Stimulated activated effector memory CD8-positive, alpha-beta T cell treated with anti-CD3 and anti-CD28 coated beads, Interleukin-12 subunit alpha, Interleukin-12 subunit beta, amount 100 ng/mL, for 72 hours (primary cell): ENCODE results near the gene HSD17B14.

Experiments used
- ATAC-seq: fragments of 150-1000 bp; cut with Tn5 transposase; 2 replicates; pipeline ENCODE4 v1.10.0; 2021
- DNase-seq, 2 donors: peaks; one replicate each; pipeline ENCODE4 v3.0.0; 2021 to 2022; ENCODE audit warnings: low spot score in 2 of 2
- H3K27ac Mint-ChIP-seq: one replicate; pipeline ENCODE4 v1.8.0; 2022; ENCODE audit warnings: mild to moderate bottlenecking, mixed read lengths
- H3K36me3 Mint-ChIP-seq: one replicate; pipeline ENCODE4 v1.8.0; 2022; ENCODE audit warnings: mild to moderate bottlenecking, mixed read lengths
- H3K4me1 Mint-ChIP-seq: one replicate; pipeline ENCODE4 v1.8.0; 2022; ENCODE audit warnings: mixed read lengths
- H3K4me3 Mint-ChIP-seq: one replicate; pipeline ENCODE4 v1.8.0; 2022; ENCODE audit warnings: mild to moderate bottlenecking, mixed read lengths
- H3K9me3 Mint-ChIP-seq: one replicate; pipeline ENCODE4 v1.8.0; 2022; ENCODE audit warnings: mixed read lengths

The HSD17B14 gene

DNA sequence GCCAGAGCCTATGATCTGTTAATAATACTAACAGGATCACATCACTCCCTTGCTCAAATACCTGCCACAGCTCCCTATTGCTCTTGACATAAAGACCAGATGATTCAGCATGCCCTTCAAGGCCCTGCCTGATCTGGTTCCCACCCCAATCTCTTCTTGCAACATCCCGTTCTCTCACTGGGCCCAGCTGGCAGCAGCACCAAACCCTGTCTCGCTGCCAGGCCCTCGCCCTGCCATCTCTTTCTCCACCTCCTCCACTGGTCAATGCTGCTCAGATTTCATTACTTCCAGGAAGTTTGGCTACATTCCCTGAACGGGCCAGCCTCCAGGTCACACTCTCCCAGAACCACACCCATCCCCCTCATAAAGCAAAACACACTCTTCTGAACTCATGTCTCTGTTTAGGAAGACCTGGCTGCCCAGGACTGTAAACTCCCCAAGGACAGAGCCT lies 16.9 kb downstream of the HSD17B14 start:
- H3K36me3 Mint-ChIP-seq, result no peaks in the 10 kb centered on the region
- ATAC-seq, result no peak
- H3K4me3 Mint-ChIP-seq, result no peak overlapping the region
- no peaks in the 10 kb centered on the region for H3K9me3 Mint-ChIP-seq
- DNase-seq, result no peak
- peaks cover 8% of the 10 kb centered on the region for H3K4me1 Mint-ChIP-seq
- no peak overlapping the region for H3K27ac Mint-ChIP-seq

DNA sequence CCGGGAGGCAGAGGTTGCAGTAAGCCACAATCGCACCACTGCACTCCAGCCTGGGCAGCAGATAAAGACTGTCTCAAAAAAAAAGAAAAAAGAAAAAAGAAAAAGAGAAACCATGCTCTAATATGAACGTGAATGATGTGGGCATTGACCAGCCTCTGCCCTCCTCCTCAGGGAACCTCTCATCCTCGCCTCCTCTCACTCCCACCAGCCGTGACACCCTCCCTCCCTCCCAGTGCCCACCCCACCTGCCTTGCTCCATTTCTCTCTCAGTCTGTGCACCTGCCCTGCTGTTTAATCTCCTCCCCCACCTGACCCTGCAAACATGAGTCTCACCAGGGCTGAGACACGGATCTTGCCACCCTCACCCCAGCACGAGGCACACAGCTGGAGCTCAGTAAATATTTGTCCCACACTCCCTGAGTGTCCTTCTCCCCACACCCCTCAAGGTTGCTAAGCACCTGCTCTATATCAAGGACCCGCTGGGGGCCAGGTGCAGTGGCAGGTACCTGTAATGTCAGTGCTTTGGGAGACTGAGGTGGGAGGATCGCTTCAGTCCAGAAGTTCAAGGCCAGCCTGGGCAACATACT lies 18.0 kb downstream of the HSD17B14 start:
- Mint-ChIP-seq H3K4me1 (peaks cover 8% of the 10 kb centered on the region), H3K4me3 (no peak overlapping the region), H3K9me3 (no peaks in the 10 kb centered on the region), H3K36me3 (no peaks in the 10 kb centered on the region), H3K27ac (no peak overlapping the region)
- no peak for ATAC-seq
- no peak for DNase-seq

DNA sequence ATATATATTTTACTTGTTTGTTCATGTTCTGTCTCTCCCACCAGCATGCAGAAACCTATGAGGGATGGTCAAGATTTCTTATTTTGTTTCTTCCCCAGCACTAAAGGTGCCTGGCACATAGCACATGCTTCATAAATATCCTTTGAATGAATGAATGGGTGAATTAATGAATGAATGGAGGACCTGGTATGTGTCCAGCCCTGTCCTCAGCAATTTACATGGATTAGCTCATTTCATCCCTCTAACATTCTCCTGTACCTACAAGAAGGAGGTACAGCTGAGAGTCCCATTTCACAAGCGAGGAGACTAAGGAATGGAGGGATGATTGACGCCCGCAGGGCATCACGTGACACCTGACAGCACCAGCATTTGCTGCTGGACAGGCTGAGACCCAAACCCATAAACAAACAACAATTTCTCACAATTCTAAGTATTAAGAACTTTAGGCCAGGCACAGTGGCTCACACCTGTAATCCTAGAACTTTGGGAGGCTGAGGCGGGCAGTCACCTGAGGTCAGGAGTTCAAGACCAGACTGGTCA lies 18.6 kb downstream of the HSD17B14 start:
- Mint-ChIP-seq H3K4me3 (no peak overlapping the region), H3K36me3 (peaks cover 1% of the 10 kb centered on the region), H3K27ac (no peak overlapping the region), H3K4me1 (peaks cover 11% of the 10 kb centered on the region), H3K9me3 (no peaks in the 10 kb centered on the region)
- ATAC-seq (no peak), DNase-seq (no peak)

DNA sequence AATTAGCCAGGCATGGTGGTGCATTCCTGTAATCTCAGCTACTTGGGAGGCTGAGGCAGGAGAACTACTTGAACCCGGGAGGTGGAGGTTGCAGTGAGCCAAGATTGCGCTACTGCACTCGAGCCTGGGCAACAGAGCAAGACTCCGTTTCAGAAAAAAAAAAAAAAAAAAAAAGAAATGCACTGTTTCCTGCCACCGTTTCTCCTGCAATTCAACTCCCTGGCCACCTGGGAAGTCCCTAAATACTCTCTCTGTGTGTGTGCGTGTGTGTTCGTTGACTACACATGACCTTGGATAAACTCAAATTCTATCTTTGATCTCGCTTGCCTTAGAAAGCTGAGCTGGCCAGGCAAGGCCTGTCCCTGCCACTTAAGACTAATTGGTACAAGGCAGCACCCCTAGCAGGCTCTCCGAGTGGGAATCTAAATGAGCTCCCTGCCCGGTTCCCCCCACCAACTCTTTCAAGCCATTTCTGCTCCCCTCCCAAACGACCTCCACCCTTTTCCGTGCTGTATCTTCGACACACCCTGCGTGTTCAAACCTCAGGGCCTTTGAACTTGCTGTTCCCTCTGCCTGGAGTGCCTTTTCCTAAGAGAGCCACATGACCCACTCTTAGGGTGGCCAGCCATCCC lies 20.3 kb downstream of the HSD17B14 start:
- ATAC-seq (no peak), DNase-seq (no peak)
- H3K36me3 Mint-ChIP-seq, result peaks cover 5% of the 10 kb centered on the region
- peaks cover 18% of the 10 kb centered on the region for H3K4me1 Mint-ChIP-seq
- H3K9me3 Mint-ChIP-seq, result no peaks in the 10 kb centered on the region
- H3K27ac Mint-ChIP-seq, result no peak overlapping the region
- H3K4me3 Mint-ChIP-seq, result no peak overlapping the region

DNA sequence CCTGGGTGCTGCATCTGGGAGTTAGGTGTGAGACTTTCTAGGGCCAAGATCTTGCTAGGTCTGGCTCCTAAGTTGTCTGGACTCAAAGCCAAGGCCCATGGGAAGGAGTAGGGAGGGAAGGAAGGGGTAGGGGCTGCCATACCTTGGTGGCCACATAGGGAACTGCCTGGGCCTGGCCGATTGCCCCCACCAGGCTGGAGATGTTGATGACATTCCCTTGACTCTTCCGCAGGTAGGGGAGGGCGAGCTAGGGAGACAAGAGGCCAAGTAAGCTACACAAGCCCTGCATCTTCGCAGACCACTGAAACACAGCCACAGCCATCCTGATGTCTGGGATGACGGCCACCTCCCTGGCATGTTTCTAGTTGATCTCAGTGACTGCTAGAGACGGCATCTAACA lies 21.4 kb downstream of the HSD17B14 start:
- H3K4me1 Mint-ChIP-seq, result peaks cover 28% of the 10 kb centered on the region
- no peak overlapping the region for H3K27ac Mint-ChIP-seq
- H3K9me3 Mint-ChIP-seq, result no peaks in the 10 kb centered on the region
- peaks cover 5% of the 10 kb centered on the region for H3K36me3 Mint-ChIP-seq
- no peak overlapping the region for H3K4me3 Mint-ChIP-seq
- ATAC-seq (no peak), DNase-seq (no peak)

DNA sequence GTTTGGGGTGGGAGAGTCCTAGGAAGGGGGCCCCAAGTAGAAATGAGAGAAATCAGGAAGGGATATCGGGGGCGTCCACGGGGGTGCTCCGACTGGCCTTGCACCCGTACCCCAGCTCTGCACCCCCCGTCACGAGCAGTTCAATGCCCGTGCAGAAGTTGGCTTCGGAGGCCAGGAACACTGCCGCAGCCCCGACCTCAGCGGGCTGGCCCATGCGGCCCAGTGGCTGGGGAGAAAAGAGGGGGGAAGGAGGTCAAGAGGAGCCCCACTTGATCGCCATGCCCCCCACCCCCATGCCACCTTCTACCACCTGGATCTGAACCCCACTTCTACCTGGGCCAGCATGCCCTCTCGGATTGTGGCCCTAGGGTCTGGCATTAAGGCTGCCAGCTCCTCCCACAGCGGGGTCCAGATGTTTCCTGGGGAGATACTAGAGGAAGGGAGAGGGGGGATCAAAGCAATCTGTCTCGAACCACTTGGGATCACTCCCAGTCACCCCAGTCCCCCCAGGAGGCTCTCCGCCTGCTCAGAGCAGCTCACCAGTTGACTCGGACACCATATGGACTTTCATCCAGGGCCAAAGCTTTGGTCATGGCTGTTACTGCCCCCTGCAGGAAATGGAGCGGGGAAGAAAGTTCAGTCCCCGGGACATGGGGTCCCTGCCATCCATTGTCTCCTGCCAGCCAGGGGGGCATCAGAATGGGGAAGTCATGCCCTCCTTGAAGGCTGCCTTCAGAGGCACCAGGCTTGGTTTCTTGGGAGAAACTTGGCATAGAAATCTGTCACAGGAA lies 23.0 kb downstream of the HSD17B14 start:
- H3K4me1 Mint-ChIP-seq, result peaks cover 38% of the 10 kb centered on the region
- H3K9me3 Mint-ChIP-seq, result no peaks in the 10 kb centered on the region
- ATAC-seq (no peak), DNase-seq (no peak)
- peak overlapping the region; percentile 86 for H3K4me3 Mint-ChIP-seq
- peaks cover 7% of the 10 kb centered on the region for H3K36me3 Mint-ChIP-seq
- no peak overlapping the region for H3K27ac Mint-ChIP-seq

DNA sequence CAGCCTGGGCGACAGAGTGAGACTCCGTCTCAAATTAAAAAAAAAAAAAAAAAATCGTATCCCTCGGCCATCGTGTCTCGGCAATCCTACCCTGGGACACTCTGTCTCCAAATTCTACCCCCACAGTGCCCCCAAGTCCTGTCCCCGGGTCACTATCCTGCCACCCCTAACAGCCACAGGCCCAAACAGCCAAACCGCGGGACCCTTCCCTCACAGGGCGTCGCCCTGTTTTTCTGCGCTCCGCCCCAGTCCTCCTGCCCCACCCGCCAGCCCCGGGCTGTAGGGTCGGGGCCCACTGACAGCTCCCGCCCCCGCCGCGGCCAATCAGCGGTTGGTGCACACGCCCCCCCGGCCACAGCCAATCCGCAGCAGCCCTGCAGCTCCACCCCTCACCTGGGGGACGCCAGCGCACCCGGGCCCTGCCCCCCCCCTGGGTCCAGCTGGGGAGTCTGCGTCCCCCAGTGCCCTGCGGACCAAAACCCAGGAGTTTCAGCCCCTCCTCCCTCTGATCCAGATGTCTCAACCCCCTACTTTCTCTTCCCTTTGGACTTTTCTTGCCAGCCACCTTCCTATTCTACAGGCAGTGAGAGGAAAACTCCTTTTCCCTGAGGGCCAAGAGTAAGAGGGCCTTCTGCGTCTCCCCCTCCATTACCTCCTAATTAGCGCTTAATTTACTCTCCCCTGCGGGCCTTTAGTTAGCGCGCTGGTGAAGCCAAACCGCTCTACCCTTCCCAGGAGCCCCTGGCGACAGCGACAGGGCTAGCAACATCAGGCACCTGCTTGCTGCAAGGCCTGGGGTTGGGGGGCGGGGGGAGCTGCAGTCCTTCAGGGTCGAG lies 24.0 kb downstream of the HSD17B14 start:
- peak overlapping the region; percentile 86 for H3K4me3 Mint-ChIP-seq
- H3K4me1 Mint-ChIP-seq, result peaks cover 46% of the 10 kb centered on the region
- H3K27ac Mint-ChIP-seq, result no peak overlapping the region
- peaks cover 14% of the 10 kb centered on the region for H3K36me3 Mint-ChIP-seq
- ATAC-seq (peak; percentile 82), DNase-seq (peak; percentile 51 to 86)
- no peaks in the 10 kb centered on the region for H3K9me3 Mint-ChIP-seq

DNA sequence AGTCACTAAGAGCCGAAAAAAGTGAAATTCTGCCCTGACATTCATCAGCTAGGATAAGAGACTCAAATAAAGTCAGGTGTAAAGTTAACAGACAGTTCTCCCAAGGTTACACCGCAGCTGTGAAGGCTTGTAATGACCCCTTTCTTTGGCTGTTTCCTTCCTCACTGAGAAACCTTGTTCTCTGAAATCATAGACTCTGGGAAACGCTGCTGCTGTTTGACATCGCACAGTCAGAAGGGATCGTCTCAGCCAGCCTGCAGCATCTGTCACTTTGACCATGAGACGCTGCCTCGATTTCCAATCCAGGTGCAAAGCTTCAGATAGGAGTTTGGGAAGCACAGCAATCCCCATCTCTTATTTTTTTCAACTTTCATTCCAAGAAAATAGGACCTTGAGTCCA lies 26.1 kb downstream of the HSD17B14 start:
- Mint-ChIP-seq H3K4me3 (peak overlapping the region; percentile 86), H3K9me3 (no peaks in the 10 kb centered on the region), H3K4me1 (peaks cover 43% of the 10 kb centered on the region), H3K27ac (peak overlapping the region; percentile 71), H3K36me3 (peaks cover 14% of the 10 kb centered on the region)
- no peak for DNase-seq
- no peak for ATAC-seq

DNA sequence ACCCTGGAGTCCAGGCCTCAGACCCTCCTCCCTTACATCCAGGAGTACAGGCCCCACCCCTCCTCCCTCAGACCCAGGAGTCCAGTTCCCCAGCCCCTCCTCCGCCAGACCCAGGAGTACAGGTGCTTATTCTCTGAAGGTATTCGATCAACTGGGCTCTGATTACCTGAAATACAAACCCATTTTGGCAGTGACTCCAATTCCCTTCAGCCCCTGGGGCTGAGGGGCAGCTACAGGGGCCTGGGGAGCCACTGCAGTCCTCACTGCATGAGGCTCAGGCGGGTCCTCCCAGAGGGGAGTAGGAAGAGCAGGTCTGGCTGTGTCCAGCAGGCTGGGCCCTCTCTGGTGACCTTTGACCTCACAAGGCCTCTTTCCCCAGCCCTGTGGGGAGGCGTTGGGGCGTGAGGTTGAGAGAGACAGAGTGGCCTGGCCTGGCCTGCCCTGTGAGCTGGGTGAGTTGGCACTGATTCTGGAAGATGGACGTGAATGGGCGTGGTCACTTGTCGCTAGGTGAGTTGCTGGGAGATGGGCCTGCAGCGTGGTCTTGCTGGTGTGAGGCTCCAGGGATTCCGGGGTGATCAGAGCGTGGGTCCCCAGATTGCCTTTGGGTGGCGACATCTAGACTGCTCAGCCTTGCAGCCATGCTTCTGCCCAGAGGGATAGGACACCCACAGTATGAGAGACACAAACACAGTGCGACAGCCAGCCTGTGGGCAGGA lies 28.5 kb downstream of the HSD17B14 start:
- Mint-ChIP-seq H3K36me3 (peaks cover 14% of the 10 kb centered on the region), H3K9me3 (no peaks in the 10 kb centered on the region), H3K4me1 (peaks cover 41% of the 10 kb centered on the region), H3K27ac (peak overlapping the region; percentile 58), H3K4me3 (no peak overlapping the region)
- no peak for ATAC-seq
- no peak for DNase-seq

DNA sequence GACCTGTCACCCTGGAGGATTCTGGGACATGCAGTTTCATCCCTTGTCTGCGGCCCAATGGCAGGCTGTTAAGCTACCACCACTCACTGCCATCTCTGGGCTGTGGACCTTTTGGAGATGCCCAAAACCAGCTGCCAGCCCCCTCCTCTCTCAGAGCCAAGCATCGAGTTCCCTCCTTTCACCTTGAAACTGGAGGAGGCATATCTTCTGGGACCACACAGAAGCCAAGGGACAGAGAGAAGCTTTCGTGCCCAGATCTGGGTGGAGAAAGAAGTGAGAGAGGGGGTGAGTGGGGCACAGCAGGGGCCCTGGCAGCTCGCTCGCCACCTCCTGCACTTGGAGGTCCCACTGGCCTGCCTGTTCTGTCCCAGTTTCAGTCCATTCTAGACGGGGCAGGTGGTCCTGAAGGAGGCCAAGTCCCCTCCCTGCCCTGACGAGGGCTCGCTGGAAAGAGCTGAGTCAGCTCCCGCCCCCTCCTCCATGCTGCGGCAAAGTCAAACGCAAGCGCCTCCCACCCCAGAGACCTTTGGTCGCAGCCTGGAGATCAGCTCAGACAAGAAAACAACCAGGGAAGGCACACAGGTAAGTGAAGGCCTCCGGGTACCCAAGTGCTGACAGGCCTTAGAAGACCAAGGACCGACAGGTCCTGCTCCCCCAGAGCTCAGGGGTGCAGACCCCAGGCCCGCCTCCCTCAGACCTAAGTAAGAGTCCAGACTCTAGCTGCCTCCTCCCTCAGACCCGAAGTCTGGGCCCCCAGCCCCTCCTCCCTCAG lies 29.3 kb downstream of the HSD17B14 start:
- H3K27ac Mint-ChIP-seq, result no peak overlapping the region
- ATAC-seq (peak; percentile 59), DNase-seq (peak in 1 of 2 donors; percentile 64)
- no peaks in the 10 kb centered on the region for H3K9me3 Mint-ChIP-seq
- H3K36me3 Mint-ChIP-seq, result peaks cover 9% of the 10 kb centered on the region
- H3K4me3 Mint-ChIP-seq, result no peak overlapping the region
- peaks cover 34% of the 10 kb centered on the region for H3K4me1 Mint-ChIP-seq

DNA sequence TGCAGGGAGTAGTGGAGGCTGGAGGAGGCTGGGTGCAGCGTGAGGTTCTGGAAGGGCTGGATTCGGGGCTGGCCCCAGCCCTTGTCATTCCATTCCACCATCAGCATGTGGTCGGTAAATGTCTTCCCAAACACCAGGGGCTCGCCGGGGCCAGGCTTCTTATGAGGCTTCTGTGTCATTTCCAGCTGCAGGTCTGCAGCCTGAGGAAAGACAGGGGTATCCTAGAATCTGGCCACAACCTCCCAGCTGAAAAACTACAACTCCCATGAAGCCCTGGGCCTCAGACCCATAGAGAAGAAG lies 29.8 kb downstream of the HSD17B14 start:
- peaks cover 33% of the 10 kb centered on the region for H3K4me1 Mint-ChIP-seq
- peaks cover 9% of the 10 kb centered on the region for H3K36me3 Mint-ChIP-seq
- peak overlapping the region; percentile 69 for H3K27ac Mint-ChIP-seq
- H3K4me3 Mint-ChIP-seq, result no peak overlapping the region
- no peaks in the 10 kb centered on the region for H3K9me3 Mint-ChIP-seq
- DNase-seq (peak in 1 of 2 donors; percentile 25), ATAC-seq (no peak)

DNA sequence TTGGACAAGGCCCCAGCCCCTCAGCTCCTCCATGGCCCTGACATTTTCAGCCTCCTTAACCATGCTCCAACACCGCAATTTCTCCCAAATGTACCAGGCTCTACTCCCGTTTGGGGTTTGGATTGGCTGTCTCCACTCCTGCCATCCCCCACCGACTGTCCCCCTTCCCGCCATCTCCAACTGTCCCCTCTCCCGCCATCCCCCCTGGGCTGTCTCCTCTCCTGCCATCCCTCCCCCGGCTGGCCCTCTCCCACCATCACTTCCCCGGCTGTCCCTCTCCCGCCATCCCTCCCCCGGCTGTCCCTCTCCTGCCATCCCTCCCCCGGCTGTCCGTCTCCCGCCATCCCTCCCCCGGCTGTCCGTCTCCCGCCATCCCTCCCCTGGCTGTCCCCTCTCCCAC lies 30.8 kb downstream of the HSD17B14 start:
- ATAC-seq (no peak), DNase-seq (no peak)
- Mint-ChIP-seq H3K4me1 (peaks cover 29% of the 10 kb centered on the region), H3K4me3 (no peak overlapping the region), H3K9me3 (no peaks in the 10 kb centered on the region), H3K27ac (no peak overlapping the region), H3K36me3 (peaks cover 9% of the 10 kb centered on the region)

DNA sequence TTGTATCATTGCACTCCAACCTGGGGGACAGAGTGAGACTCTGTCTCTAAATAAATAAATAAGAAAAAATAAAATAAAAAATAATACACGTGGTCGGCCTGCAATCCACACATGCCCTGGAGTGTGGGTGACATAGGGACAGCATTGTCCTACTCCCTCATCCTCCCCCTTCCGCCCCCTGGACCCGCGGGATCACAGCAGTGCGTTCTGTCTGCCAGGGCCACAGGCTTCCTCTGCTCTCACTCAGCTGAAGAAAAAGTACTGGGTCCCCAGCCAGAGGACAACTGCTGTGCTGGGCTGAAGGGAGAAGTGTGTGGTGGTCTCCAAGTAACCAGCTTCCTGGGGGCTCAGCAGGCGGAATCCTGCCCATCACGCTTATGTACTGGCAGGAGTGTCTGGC lies 31.8 kb downstream of the HSD17B14 start:
- H3K27ac Mint-ChIP-seq, result no peak overlapping the region
- ATAC-seq, result no peak
- H3K9me3 Mint-ChIP-seq, result no peaks in the 10 kb centered on the region
- H3K36me3 Mint-ChIP-seq, result peaks cover 14% of the 10 kb centered on the region
- DNase-seq, result no peak
- peaks cover 19% of the 10 kb centered on the region for H3K4me1 Mint-ChIP-seq
- H3K4me3 Mint-ChIP-seq, result no peak overlapping the region

DNA sequence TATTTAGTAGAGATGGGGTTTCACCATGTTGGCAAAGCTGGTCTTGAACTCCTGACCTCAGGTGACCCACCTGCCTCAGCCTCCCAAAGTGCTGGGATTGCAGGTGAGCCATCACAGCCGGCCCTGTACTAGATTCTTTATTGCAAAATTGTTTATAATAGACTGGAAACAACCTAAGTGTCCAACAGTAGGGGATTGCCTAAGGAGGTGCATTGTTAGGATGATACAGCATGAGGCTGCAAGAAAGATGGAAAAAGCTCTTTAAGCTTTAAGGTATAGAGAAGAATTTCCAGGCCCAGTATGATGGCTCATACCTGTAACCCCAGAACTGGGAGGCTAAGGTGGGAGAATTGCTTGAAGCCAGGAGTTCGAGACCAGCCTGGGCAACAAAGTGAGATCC lies 33.7 kb downstream of the HSD17B14 start:
- Mint-ChIP-seq H3K4me1 (peaks cover 6% of the 10 kb centered on the region), H3K27ac (no peak overlapping the region), H3K36me3 (peaks cover 5% of the 10 kb centered on the region), H3K4me3 (no peak overlapping the region), H3K9me3 (no peaks in the 10 kb centered on the region)
- ATAC-seq (no peak), DNase-seq (no peak)
